Hair follicular keratinocyte (primary cell): ENCODE results near the gene KCTD18. TPM values are rescaled to one million over a fixed set of nuclear protein-coding genes. Genes with fewer than 3 reads are reported as not detected.

Experiments used
- total RNA-seq: library from RNA; depleted of rRNA; stranded (reverse); fragments of >200 nt; gene quantifications from 2 replicates; pipeline ENCODE4 v1.2.3, GENCODE V29; 2015

KCTD18 gene
- 22.7 and 25.7 TPM in 2 replicates for total RNA-seq

GRCh38 chr2:200509612-200510433 is at the start of gene KCTD18:
KCTD18 (minus strand) TSS chr2:200510068; CDS start chr2:200507016, 3,052 bp downstream.

GRCh38 chr2:200525882-200526651 is 16.2 kb upstream of the KCTD18 start, which contains the start of gene SGO2:
SGO2 (plus strand) TSS chr2:200526207; CDS start chr2:200532976, 6,769 bp downstream.

Other genes starting within 250 kb of the KCTD18 start
- gene SPATS2L, start 203.4 kb downstream of the KCTD18 start, total RNA-seq = 61.2 and 79.7 TPM in 2 replicates
- 6.2 and 20.2 TPM in 2 replicates for gene SGO2, start 16.1 kb upstream of the KCTD18 start, total RNA-seq
- gene AOX1, start 75.9 kb upstream of the KCTD18 start, total RNA-seq = 17.5 and 21.3 TPM in 2 replicates